HepG2 (cell line): ENCODE data around the gene P2RX7. TPM values are rescaled to one million over a fixed set of nuclear protein-coding genes. Genes with fewer than 3 reads are reported as not detected.

Experiments used
- ATAC-seq: fragments of 200-7000 bp; cut with Tn5 transposase; 3 replicates; pipeline ENCODE4 v1.9.1; 2020; ENCODE audit warnings: mild to moderate bottlenecking, moderate library complexity
- BruUV-seq: library from RNA; stranded (reverse); fragments of 400-500 nt; replicated peaks from 2 replicates; lab custom pipeline; 2021; lab: Mats Ljungman, UMichigan
- CTCF ChIA-PET: fragments of 300-600 bp; formaldehyde crosslinking; extraction: SDS; loops from one replicate; lab custom pipeline; 2021; ENCODE audit warnings: low total read pairs, inconsistent platforms, low intra/inter-chr PET ratio; lab: Yijun Ruan, JAX
- POLR2A ChIA-PET: fragments of 350-600 bp; sonication (Branson Sonifier 250); formaldehyde crosslinking; loops from one replicate; lab custom pipeline; 2020; ENCODE audit warnings: antibody characterized with exemption, inconsistent platforms; lab: Yijun Ruan, JAX
- DNase-seq: peaks from one replicate; pipeline ENCODE4 v3.0.0-alpha.2; 2015; ENCODE audit warnings: low spot score
- FAIRE-seq: peaks from 3 replicates; lab custom pipeline; 2011; peaks lifted over from hg19 to GRCh38; lab: Jason Lieb, UNC
- H2AFZ ChIP-seq: one replicate; pipeline ENCODE4 v1.6.1; 2011; ENCODE audit warnings: low read length, inconsistent platforms
- H3K27ac ChIP-seq: fragments of 300-600 bp; 3 replicates; pipeline ENCODE4 v1.8.0; 2011; ENCODE audit warnings: mixed run types, mild to moderate bottlenecking, mixed read lengths, low read length, inconsistent platforms; ENCODE audit not compliant: insufficient read depth; ENCODE audit errors: extremely low read length
- H3K27me3 ChIP-seq, 2 experiments: fragments of 200-600 bp in 1 of 2; 2 replicates in 1 of 2; 3 replicates in 1 of 2; pipeline versions ENCODE4 v1.6.0 to v1.8.0; 2011; ENCODE audit warnings: low read length in 2 of 2, mild to moderate bottlenecking in 2 of 2, moderate library complexity in 2 of 2, inconsistent platforms in 1 of 2; ENCODE audit not compliant: insufficient read depth in 2 of 2, control insufficient read depth in 1 of 2
- H3K36me3 ChIP-seq, 2 experiments: fragments of 200-600 bp in 1 of 2; replicated peaks in 1 of 2; 2 replicates in 1 of 2; 3 replicates in 1 of 2; pipeline versions ENCODE4 v1.5.1 to v1.8.0; 2011; ENCODE audit warnings: low read length in 2 of 2, inconsistent platforms in 1 of 2; ENCODE audit not compliant: insufficient read depth in 2 of 2, control insufficient read depth in 1 of 2
- H3K4me1 ChIP-seq: 2 replicates; pipeline ENCODE4 v1.5.1; 2012; ENCODE audit warnings: low read length, inconsistent platforms; ENCODE audit not compliant: insufficient read depth
- H3K4me2 ChIP-seq: 2 replicates; pipeline ENCODE4 v1.6.0; 2011; ENCODE audit warnings: low read depth, low read length, inconsistent platforms
- H3K4me3 ChIP-seq, 3 experiments: fragments of 200-600 bp in 1 of 3; sonication (generic), shearing (Covaris generic) in 1 of 3; replicated peaks in 1 of 3; 2 replicates each; pipeline ENCODE4 v1.5.1; 2011 to 2016; ENCODE audit warnings: low read length in 3 of 3, inconsistent platforms in 2 of 3, low read depth in 2 of 3, mild to moderate bottlenecking in 2 of 3, control low read depth in 1 of 3, mixed read lengths in 1 of 3; ENCODE audit not compliant: insufficient read depth in 1 of 3
- H3K79me2 ChIP-seq: one replicate; pipeline ENCODE4 v1.6.1; 2011; ENCODE audit warnings: low read length, inconsistent platforms; ENCODE audit not compliant: insufficient read depth
- H3K9ac ChIP-seq: 2 replicates; pipeline ENCODE4 v1.6.0; 2011; ENCODE audit warnings: mild to moderate bottlenecking, low read depth, low read length, inconsistent platforms; ENCODE audit not compliant: insufficient read depth
- H3K9me3 ChIP-seq: 2 replicates; pipeline ENCODE4 v1.5.1; 2012; ENCODE audit warnings: mild to moderate bottlenecking, low read length
- H4K20me1 ChIP-seq: 2 replicates; pipeline ENCODE4 v1.6.0; 2011; ENCODE audit warnings: inconsistent platforms, mild to moderate bottlenecking, low read length, moderate library complexity; ENCODE audit not compliant: insufficient read depth
- DZIP1 ChIP-seq: sonication (generic); formaldehyde crosslinking; IDR thresholded peaks from 2 replicates; pipeline ENCODE4 v1.5.0; 2020; ENCODE audit warnings: mild to moderate bottlenecking, missing genetic modification reagents
- EZH2 ChIP-seq: conservative IDR thresholded peaks from 2 replicates; pipeline ENCODE4 v1.6.1; 2012; ENCODE audit warnings: mild to moderate bottlenecking, low read depth, low read length, moderate library complexity
- GATAD2A ChIP-seq: IDR thresholded peaks from 2 replicates; pipeline ENCODE4 v1.6.1; 2016
- HES4 ChIP-seq: sonication (generic); formaldehyde crosslinking; IDR thresholded peaks from 2 replicates; pipeline ENCODE4 v1.9.0; 2021; ENCODE audit warnings: mild to moderate bottlenecking, missing genetic modification reagents, borderline replicate concordance
- MEIS1 ChIP-seq: sonication (generic); formaldehyde crosslinking; IDR thresholded peaks from 2 replicates; pipeline ENCODE4 v1.9.0; 2021; ENCODE audit warnings: mild to moderate bottlenecking, missing genetic modification reagents, moderate library complexity, borderline replicate concordance
- TEAD3 ChIP-seq: optimal IDR thresholded peaks from 2 replicates; pipeline ENCODE3; 2016; ENCODE audit warnings: borderline replicate concordance
- ZBTB49 ChIP-seq: sonication (generic); formaldehyde crosslinking; IDR thresholded peaks from 2 replicates; pipeline ENCODE4 v1.4.0; 2020; ENCODE audit warnings: missing genetic modification reagents, borderline replicate concordance
- ZFP36 ChIP-seq: fragments of 150-350 bp; IDR thresholded peaks from 2 replicates; pipeline ENCODE4 v1.6.1; 2018; ENCODE audit warnings: borderline replicate concordance, low read length, low read depth; ENCODE audit not compliant: partially characterized antibody
- ZNF543 ChIP-seq: sonication (generic); formaldehyde crosslinking; IDR thresholded peaks from 2 replicates; pipeline ENCODE4 v1.4.0; 2020; ENCODE audit warnings: mild to moderate bottlenecking, missing genetic modification reagents
- ZNF768 ChIP-seq: sonication (generic); formaldehyde crosslinking; IDR thresholded peaks from 2 replicates; pipeline ENCODE4 v1.4.0; 2020; ENCODE audit warnings: missing genetic modification reagents
- WGBS: methylation state at CpG from one replicate; pipeline ENCODE4 v1.1.6; 2017; ENCODE audit warnings: low lambda C conversion rate; 5-methylcytosine and 5-hydroxymethylcytosine counted together
- in situ Hi-C: cut with HindIII; loops from 2 replicates; pipeline ENCODE4 v1.10.0; 2017; ENCODE audit warnings: low pct_unique_long_range_greater_than_20kb; ENCODE audit not compliant: extremely low pct_ligation_motif_present
- intact Hi-C: fragments of 100-400 bp; cut with micrococcal nuclease; formaldehyde crosslinking; loops from one replicate; pipeline ENCODE4 v1.10.0; 2022; ENCODE audit not compliant: unreplicated experiment
- polyA plus RNA-seq, 8 experiments: library from polyadenylated mRNA; depleted of rRNA in 3 of 8; stranded (reverse) in 7 of 8; unstranded in 1 of 8; fragments of >200 nt; fragmentation: Illumina TruSeq in 4 of 8; extraction: Trizol in 4 of 8; gene quantifications; 2 replicates each; pipeline versions ENCODE4 v1.2.1 to v1.2.3, GENCODE V29; 2011 to 2016; ENCODE audit warnings: low read depth in 4 of 8, missing spikeins in 1 of 8, mixed read lengths in 1 of 8; ENCODE audit not compliant: insufficient read depth in 1 of 8
- total RNA-seq, 5 experiments: library from RNA; depleted of rRNA; stranded (reverse); fragments of >200 nt; fragmentation: Illumina TruSeq; extraction: Trizol; gene quantifications; 2 replicates each; pipeline ENCODE4 v1.2.3, GENCODE V29; 2016; ENCODE audit warnings: low read depth in 1 of 5
- TF ChIP-seq, protein P1 (sequence below): sonication (generic); formaldehyde crosslinking; IDR thresholded peaks from 2 replicates; pipeline ENCODE4 v1.5.1; 2020; ENCODE audit warnings: mild to moderate bottlenecking, moderate library complexity, missing genetic modification reagents

P2RX7 gene
- total and polyA plus RNA-seq, 2 of the 13 experiments (the other 11 are each of a cell fraction or from before 2014, with no cell fraction given) = 0.13 to 0.73 TPM

- Histone ChIP-seq H3K36me3 (peaks cover 0 to 2% of the 10 kb centered on the region in 2 experiments; a peak in 1 of 5 replicates), H3K79me2 (no peaks in the 10 kb centered on the region), H3K9ac (no peak overlapping the region), H3K4me2 (no peak overlapping the region), H3K27me3 (no peaks in the 10 kb centered on the region), H4K20me1 (no peaks in the 10 kb centered on the region), H3K4me1 (peaks cover 42% of the 10 kb centered on the region), H3K4me3 (no peak overlapping the region), H2AFZ (no peak overlapping the region), H3K27ac (no peak overlapping the region), H3K9me3 (no peaks in the 10 kb centered on the region)
- in situ Hi-C loops (no loop called here), intact Hi-C loops (loop anchor here (10.0 kb wide), 1 partner anchor 101 kb away; no protein-coding TSS in a partner anchor)
- no TSS peak for BruUV-seq
- 97% methylated on average over 4 of the region's 4 CpGs for WGBS
- TF ChIP-seq ZFP36 (peak; percentile 33), ZNF768 (CRISPR knock-in tag) (peak; percentile 90), EZH2 (no peak), TEAD3 (CRISPR knock-in tag) (no peak)
- no peak for DNase-seq
- ChIA-PET POLR2A (no interaction called here), CTCF (no interaction called here)
- no peak for ATAC-seq
- FAIRE-seq = no peak
Observed at GRCh38 chr12:121216102-121216501, 83.4 kb downstream of the P2RX7 start.

DNA sequence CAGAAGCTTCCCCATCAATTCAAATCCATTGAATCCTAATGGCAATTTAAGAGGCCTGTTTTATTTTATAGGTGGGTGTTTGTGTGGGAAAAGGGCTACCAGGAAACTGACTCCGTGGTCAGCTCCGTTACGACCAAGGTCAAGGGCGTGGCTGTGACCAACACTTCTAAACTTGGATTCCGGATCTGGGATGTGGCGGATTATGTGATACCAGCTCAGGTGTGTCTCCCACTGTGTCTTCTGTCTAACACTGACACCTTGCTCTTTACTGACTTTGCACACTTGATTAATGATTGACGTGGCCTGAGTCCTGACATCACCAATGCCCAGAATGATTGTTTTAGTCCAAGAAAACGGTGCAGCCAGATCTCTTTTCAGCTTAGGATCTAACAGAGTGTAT is 84.4 kb downstream of the P2RX7 start:
- H3K79me2 ChIP-seq = no peaks in the 10 kb centered on the region
- H4K20me1 ChIP-seq = no peaks in the 10 kb centered on the region
- in situ Hi-C loops = no loop called here
- DNase-seq (peak; percentile 42), FAIRE-seq (peak; percentile 72), ATAC-seq (peak; percentile 69)
- peaks cover 0 to 2% of the 10 kb centered on the region in 2 experiments; a peak in 1 of 5 replicates for H3K36me3 ChIP-seq
- ChIA-PET POLR2A (interaction anchor here (0.5 to 1.3 kb wide), 3 partner anchors 18 to 397 kb away, joined by 3 to 4 read pairs (median 4); no protein-coding TSS in a partner anchor), CTCF (no interaction called here)
- BruUV-seq = no TSS peak
- H3K27ac ChIP-seq = peak overlapping the region; percentile 18
- H2AFZ ChIP-seq = no peak overlapping the region
- H3K9me3 ChIP-seq = no peaks in the 10 kb centered on the region
- H3K4me1 ChIP-seq = peaks cover 40% of the 10 kb centered on the region
- intact Hi-C loops = loop anchor here (10.0 kb wide), 1 partner anchor 102 kb away; no protein-coding TSS in a partner anchor
- H3K9ac ChIP-seq = no peak overlapping the region
- H3K27me3 ChIP-seq = no peaks in the 10 kb centered on the region
- WGBS = 24% methylated on average over 8 of the region's 8 CpGs
- H3K4me3 ChIP-seq = peak overlapping the region in 1 of 3 experiments; percentile 11; a peak in 1 of 6 replicates
- H3K4me2 ChIP-seq = peak overlapping the region; percentile 54
- TF ChIP-seq, protein P1, sequence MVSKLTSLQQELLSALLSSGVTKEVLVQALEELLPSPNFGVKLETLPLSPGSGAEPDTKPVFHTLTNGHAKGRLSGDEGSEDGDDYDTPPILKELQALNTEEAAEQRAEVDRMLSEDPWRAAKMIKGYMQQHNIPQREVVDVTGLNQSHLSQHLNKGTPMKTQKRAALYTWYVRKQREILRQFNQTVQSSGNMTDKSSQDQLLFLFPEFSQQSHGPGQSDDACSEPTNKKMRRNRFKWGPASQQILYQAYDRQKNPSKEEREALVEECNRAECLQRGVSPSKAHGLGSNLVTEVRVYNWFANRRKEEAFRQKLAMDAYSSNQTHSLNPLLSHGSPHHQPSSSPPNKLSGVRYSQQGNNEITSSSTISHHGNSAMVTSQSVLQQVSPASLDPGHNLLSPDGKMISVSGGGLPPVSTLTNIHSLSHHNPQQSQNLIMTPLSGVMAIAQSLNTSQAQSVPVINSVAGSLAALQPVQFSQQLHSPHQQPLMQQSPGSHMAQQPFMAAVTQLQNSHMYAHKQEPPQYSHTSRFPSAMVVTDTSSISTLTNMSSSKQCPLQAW (CRISPR knock-in tag) = peak; percentile 57; the same call in 1 of the 2 replicates
- peak; percentile 49; the same call in 1 of the 2 replicates for TF ChIP-seq GATAD2A
- TF ChIP-seq DZIP1 (CRISPR knock-in tag) = no peak
- no peak for TF ChIP-seq ZBTB49 (CRISPR knock-in tag)
- TF ChIP-seq ZNF543 = peak; percentile 77; the same call in 1 of the 2 replicates
- peak; percentile 48; the same call in 1 of the 2 replicates for TF ChIP-seq MEIS1 (CRISPR knock-in tag)
- TF ChIP-seq HES4 (CRISPR knock-in tag) = no peak
